Vagina (tissue), 2 donors: ENCODE results near the gene NAA15.

Experiments used
- POLR2A ChIP-seq, 2 donors: fragments of 450-650 bp; IDR thresholded peaks; one replicate each; pipeline ENCODE4 v1.6.1; 2017; ENCODE audit warnings: antibody characterized with exemption in 2 of 2, mild to moderate bottlenecking in 2 of 2, moderate library complexity in 2 of 2
- POLR2AphosphoS5 ChIP-seq, 2 donors: sonication (generic); formaldehyde crosslinking; IDR thresholded peaks; one replicate each; pipeline ENCODE4 v1.9.0; 2017; ENCODE audit warnings: antibody characterized with exemption in 2 of 2, mild to moderate bottlenecking in 2 of 2, low read depth in 1 of 2; ENCODE audit not compliant: insufficient read depth in 1 of 2
- TF ChIP-seq, protein P1 (sequence below), 3 experiments: fragments of 450-650 bp in 2 of 3; fragments of 200-600 bp in 1 of 3; sonication (generic) in 1 of 3; IDR thresholded peaks; one replicate each; pipeline ENCODE4 v1.5.1; 2017 to 2019; ENCODE audit warnings: antibody characterized with exemption in 3 of 3, mild to moderate bottlenecking in 2 of 3, moderate library complexity in 2 of 3

DNA sequence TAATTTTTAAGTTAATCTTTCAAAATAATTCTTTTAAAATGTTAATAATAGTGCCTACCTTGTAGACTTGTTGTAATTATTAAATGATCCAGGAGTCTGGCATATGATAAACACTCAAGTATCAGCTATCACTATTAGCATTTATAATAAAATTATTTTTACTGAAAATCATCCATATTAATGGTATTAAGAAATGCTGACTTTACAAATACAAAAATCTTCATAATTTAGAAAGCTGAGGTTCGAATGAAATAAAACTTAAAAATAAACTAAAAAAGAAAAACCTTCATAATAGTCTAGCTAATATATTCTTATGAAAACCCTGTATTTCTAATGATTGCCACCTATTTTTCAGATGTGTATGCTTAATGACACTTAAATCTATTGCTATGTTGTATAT is 26.5 kb upstream of the NAA15 start:
- TF ChIP-seq, protein P1, sequence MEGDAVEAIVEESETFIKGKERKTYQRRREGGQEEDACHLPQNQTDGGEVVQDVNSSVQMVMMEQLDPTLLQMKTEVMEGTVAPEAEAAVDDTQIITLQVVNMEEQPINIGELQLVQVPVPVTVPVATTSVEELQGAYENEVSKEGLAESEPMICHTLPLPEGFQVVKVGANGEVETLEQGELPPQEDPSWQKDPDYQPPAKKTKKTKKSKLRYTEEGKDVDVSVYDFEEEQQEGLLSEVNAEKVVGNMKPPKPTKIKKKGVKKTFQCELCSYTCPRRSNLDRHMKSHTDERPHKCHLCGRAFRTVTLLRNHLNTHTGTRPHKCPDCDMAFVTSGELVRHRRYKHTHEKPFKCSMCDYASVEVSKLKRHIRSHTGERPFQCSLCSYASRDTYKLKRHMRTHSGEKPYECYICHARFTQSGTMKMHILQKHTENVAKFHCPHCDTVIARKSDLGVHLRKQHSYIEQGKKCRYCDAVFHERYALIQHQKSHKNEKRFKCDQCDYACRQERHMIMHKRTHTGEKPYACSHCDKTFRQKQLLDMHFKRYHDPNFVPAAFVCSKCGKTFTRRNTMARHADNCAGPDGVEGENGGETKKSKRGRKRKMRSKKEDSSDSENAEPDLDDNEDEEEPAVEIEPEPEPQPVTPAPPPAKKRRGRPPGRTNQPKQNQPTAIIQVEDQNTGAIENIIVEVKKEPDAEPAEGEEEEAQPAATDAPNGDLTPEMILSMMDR (IDR thresholded peaks at IDR 0.05) = no peak
- TF ChIP-seq POLR2A (IDR thresholded peaks at IDR 0.05) (no peak), POLR2AphosphoS5 (IDR thresholded peaks at IDR 0.05; ENCODE audit: insufficient read depth in 1 of 2, low read depth in 1 of 2) (no peak)
